Mesendoderm (in vitro differentiated cells): ENCODE measurements around the gene DIAPH2.

Experiments
- DNase-seq: peaks from one replicate; pipeline ENCODE4 v3.0.0; 2013
- H2AK5ac ChIP-seq: 2 replicates; pipeline ENCODE4 v1.6.1; 2013; ENCODE audit warnings: low read length, inconsistent platforms
- H2BK120ac ChIP-seq: 2 replicates; pipeline ENCODE4 v1.6.1; 2013; ENCODE audit warnings: low read depth, mild to moderate bottlenecking, low read length, moderate library complexity, mixed read lengths
- H2BK15ac ChIP-seq: replicated peaks from 2 replicates; pipeline ENCODE4 v1.6.1; 2013; ENCODE audit warnings: low read depth, mild to moderate bottlenecking, moderate library complexity
- H2BK5ac ChIP-seq: 2 replicates; pipeline ENCODE4 v1.6.1; 2013; ENCODE audit warnings: low read length, inconsistent platforms
- H3K18ac ChIP-seq: 2 replicates; pipeline ENCODE4 v1.6.1; 2013; ENCODE audit warnings: mild to moderate bottlenecking, low read length, mixed read lengths
- H3K23ac ChIP-seq: one replicate; pipeline ENCODE4 v1.6.1; 2013; ENCODE audit warnings: low read length
- H3K27ac ChIP-seq: 2 replicates; pipeline ENCODE4 v1.5.1; 2013; ENCODE audit warnings: low read depth, mild to moderate bottlenecking, inconsistent platforms, low read length, moderate library complexity
- H3K27me3 ChIP-seq: 2 replicates; pipeline ENCODE4 v1.6.1; 2013; ENCODE audit warnings: low read length, control low read depth, mild to moderate bottlenecking, inconsistent platforms; ENCODE audit not compliant: insufficient read depth, poor library complexity
- H3K36me3 ChIP-seq: 2 replicates; pipeline ENCODE4 v1.6.1; 2013; ENCODE audit warnings: low read length, inconsistent platforms; ENCODE audit not compliant: control insufficient read depth, insufficient read depth
- H3K4ac ChIP-seq: one replicate; pipeline ENCODE4 v1.6.1; 2013; ENCODE audit warnings: low read depth, mild to moderate bottlenecking, low read length, moderate library complexity
- H3K4me1 ChIP-seq: 2 replicates; pipeline ENCODE4 v1.6.1; 2013; ENCODE audit warnings: low read depth, low read length, inconsistent platforms; ENCODE audit not compliant: control insufficient read depth
- H3K4me2 ChIP-seq: 2 replicates; pipeline ENCODE4 v1.6.1; 2013; ENCODE audit warnings: low read length
- H3K4me3 ChIP-seq: 2 replicates; pipeline ENCODE4 v1.5.1; 2013; ENCODE audit warnings: mild to moderate bottlenecking, low read length
- H3K56ac ChIP-seq: one replicate; pipeline ENCODE4 v1.6.1; 2013; ENCODE audit warnings: low read length
- H3K79me1 ChIP-seq: 2 replicates; pipeline ENCODE4 v1.6.1; 2013; ENCODE audit warnings: low read length, inconsistent platforms
- H3K79me2 ChIP-seq: 2 replicates; pipeline ENCODE4 v1.6.1; 2013; ENCODE audit warnings: mild to moderate bottlenecking, low read length; ENCODE audit not compliant: control insufficient read depth, insufficient read depth
- H3K9ac ChIP-seq: 2 replicates; pipeline ENCODE4 v1.6.1; 2013; ENCODE audit warnings: low read length, inconsistent platforms
- H4K5ac ChIP-seq: one replicate; pipeline ENCODE4 v1.6.1; 2013; ENCODE audit warnings: low read length
- H4K8ac ChIP-seq: one replicate; pipeline ENCODE4 v1.6.1; 2013; ENCODE audit warnings: low read depth, mild to moderate bottlenecking, control low read depth, low read length, moderate library complexity
- WGBS: extraction: QIAGEN DNeasy Blood & Tissue Kit; methylation state at CpG from one replicate; pipeline ENCODE4 v1.1.7; 2013; ENCODE audit warnings: low lambda C conversion rate, missing lambda C conversion rate; ENCODE audit not compliant: insufficient coverage; ENCODE audit errors: extremely low coverage; 5-methylcytosine and 5-hydroxymethylcytosine counted together

The DIAPH2 gene

DNA sequence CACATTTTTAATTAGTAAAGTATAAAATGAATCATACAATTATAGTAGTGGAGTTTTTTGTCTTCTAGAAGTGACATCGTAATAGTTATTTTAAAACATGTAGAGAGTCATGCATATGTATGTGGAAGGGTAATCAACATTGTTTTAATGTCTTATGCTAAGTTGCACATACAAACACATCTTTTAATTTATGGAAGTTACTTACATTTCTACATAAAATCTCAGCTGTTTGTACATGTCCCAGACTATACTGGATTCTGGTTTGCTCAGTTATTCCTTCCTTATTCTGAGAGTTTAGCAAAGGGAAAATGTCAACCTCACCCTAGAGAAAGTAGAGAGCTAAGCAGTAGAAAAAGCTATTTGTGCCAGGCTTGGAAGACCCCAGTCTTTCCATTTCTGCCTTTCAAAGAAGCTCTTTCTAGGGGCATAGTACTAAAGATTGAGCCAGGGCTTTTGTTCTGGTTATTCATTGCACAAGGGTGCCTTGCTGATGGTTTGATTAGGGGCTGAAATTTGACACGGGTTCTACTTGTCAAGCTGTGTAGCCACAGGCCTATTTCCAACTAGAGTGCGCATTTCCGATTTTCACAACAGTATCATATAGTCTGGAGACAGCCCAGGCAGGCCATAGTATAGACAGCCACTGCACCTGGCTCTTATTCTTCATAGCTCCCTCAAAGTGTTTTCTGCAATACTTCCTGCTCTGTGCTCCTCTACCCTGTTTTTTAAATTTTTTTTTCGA, 305.4 kb downstream of the DIAPH2 start:
- H2BK120ac ChIP-seq = no peak overlapping the region
- no peak overlapping the region for H4K8ac ChIP-seq
- H3K27me3 ChIP-seq = no peaks in the 10 kb centered on the region
- no peak overlapping the region for H2BK15ac ChIP-seq
- no peaks in the 10 kb centered on the region for H3K79me1 ChIP-seq
- H3K36me3 ChIP-seq = no peaks in the 10 kb centered on the region
- no peak overlapping the region for H4K5ac ChIP-seq
- H3K56ac ChIP-seq = no peak overlapping the region
- H3K18ac ChIP-seq = no peak overlapping the region
- H3K79me2 ChIP-seq = no peaks in the 10 kb centered on the region
- WGBS = no CpG with 5 or more reads among the region's 5 CpGs
- no peak overlapping the region for H3K27ac ChIP-seq
- no peak overlapping the region for H3K9ac ChIP-seq
- no peak overlapping the region for H2BK5ac ChIP-seq
- no peak overlapping the region for H3K4ac ChIP-seq
- H3K4me1 ChIP-seq = no peaks in the 10 kb centered on the region
- no peak overlapping the region for H3K4me3 ChIP-seq
- H3K4me2 ChIP-seq = no peak overlapping the region
- DNase-seq = no peak
- no peak overlapping the region for H2AK5ac ChIP-seq
- H3K23ac ChIP-seq = no peak overlapping the region

DNA sequence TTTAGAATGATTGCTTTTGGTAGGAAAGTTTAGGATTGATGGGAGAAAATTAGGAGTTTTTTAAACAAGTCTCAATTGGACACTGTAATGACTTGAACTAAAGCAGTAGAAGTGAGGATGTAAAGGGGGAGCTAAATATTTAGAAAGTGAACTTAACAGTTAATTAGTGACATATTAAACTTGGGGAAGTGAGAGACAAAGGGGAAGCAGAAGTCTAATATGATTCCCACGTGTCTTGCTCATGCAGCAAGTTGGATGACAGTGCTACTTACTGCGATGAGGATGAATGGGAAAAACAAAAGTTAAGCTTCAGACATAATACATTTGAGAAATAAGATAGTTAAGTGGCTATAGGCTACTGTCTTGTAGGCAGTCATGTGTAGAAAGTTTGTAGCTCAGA, 309.5 kb downstream of the DIAPH2 start:
- Histone ChIP-seq H3K79me2 (no peaks in the 10 kb centered on the region), H3K9ac (no peak overlapping the region), H2BK15ac (no peak overlapping the region), H3K4me1 (no peaks in the 10 kb centered on the region), H3K27me3 (no peaks in the 10 kb centered on the region), H2AK5ac (no peak overlapping the region), H2BK5ac (no peak overlapping the region), H3K79me1 (no peaks in the 10 kb centered on the region), H3K4me3 (no peak overlapping the region), H3K18ac (no peak overlapping the region), H4K8ac (no peak overlapping the region), H3K4me2 (no peak overlapping the region), H3K36me3 (no peaks in the 10 kb centered on the region), H3K56ac (no peak overlapping the region), H3K4ac (no peak overlapping the region), H3K23ac (no peak overlapping the region), H3K27ac (no peak overlapping the region), H4K5ac (no peak overlapping the region), H2BK120ac (no peak overlapping the region)
- WGBS = no CpG with 5 or more reads among the region's 2 CpGs
- DNase-seq = no peak

GRCh38 chrX:96997196-96997595, 312.6 kb downstream of the DIAPH2 start:
- H3K79me1 ChIP-seq = no peaks in the 10 kb centered on the region
- H3K4me1 ChIP-seq = no peaks in the 10 kb centered on the region
- no peak overlapping the region for H3K9ac ChIP-seq
- no peak overlapping the region for H4K5ac ChIP-seq
- H3K56ac ChIP-seq = no peak overlapping the region
- no CpG with 5 or more reads among the region's 4 CpGs for WGBS
- DNase-seq = no peak
- no peak overlapping the region for H3K27ac ChIP-seq
- H2AK5ac ChIP-seq = no peak overlapping the region
- H3K23ac ChIP-seq = no peak overlapping the region
- no peak overlapping the region for H2BK15ac ChIP-seq
- no peaks in the 10 kb centered on the region for H3K27me3 ChIP-seq
- no peak overlapping the region for H3K4me2 ChIP-seq
- no peaks in the 10 kb centered on the region for H3K36me3 ChIP-seq
- H2BK5ac ChIP-seq = no peak overlapping the region
- no peaks in the 10 kb centered on the region for H3K79me2 ChIP-seq
- no peak overlapping the region for H3K18ac ChIP-seq
- H3K4ac ChIP-seq = no peak overlapping the region
- H2BK120ac ChIP-seq = no peak overlapping the region
- H3K4me3 ChIP-seq = no peak overlapping the region
- H4K8ac ChIP-seq = no peak overlapping the region

- Histone ChIP-seq H3K79me1 (no peaks in the 10 kb centered on the region), H3K23ac (no peak overlapping the region), H3K36me3 (no peaks in the 10 kb centered on the region), H2BK5ac (no peak overlapping the region), H3K4me1 (no peaks in the 10 kb centered on the region), H3K79me2 (no peaks in the 10 kb centered on the region), H3K4ac (no peak overlapping the region), H3K9ac (no peak overlapping the region), H2AK5ac (no peak overlapping the region), H4K8ac (no peak overlapping the region), H3K18ac (no peak overlapping the region), H3K4me2 (no peak overlapping the region), H2BK120ac (no peak overlapping the region), H4K5ac (no peak overlapping the region), H3K56ac (no peak overlapping the region), H3K27ac (no peak overlapping the region), H2BK15ac (no peak overlapping the region), H3K4me3 (no peak overlapping the region), H3K27me3 (no peaks in the 10 kb centered on the region)
- no peak for DNase-seq
These were observed 316.2 kb downstream of the DIAPH2 start for GRCh38 chrX:97000682-97001368.

DNA sequence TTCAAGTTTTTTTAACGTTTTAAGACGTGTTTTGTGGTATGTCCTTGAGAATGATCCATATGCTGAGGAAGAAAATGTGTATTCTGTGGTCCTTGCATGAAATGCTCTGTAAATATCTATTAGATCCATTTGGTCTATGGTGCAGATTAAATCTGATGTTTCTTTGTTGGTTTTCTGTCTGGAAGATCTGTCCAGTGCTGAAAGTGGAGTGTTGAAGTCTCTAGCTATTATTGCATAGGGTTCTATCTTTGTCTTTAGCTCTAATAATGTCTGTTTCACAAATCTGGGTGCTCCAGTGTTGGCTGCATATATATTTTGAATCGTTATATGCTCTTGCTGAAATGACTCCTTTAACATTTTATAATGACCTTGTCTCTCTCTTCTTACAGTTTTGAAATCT, 321.5 kb downstream of the DIAPH2 start:
- Histone ChIP-seq H2BK5ac (no peak overlapping the region), H3K27me3 (no peaks in the 10 kb centered on the region)
- WGBS = no CpG with 5 or more reads among the region's 3 CpGs

GRCh38 chrX:97009391-97009790, 324.7 kb downstream of the DIAPH2 start:
- H2BK120ac ChIP-seq = no peak overlapping the region
- H3K4me2 ChIP-seq = no peak overlapping the region
- H3K9ac ChIP-seq = no peak overlapping the region
- no peak for DNase-seq
- no peak overlapping the region for H3K27ac ChIP-seq
- H3K4me3 ChIP-seq = no peak overlapping the region
- H2BK15ac ChIP-seq = no peak overlapping the region
- no peak overlapping the region for H3K56ac ChIP-seq
- no peak overlapping the region for H2BK5ac ChIP-seq
- H3K18ac ChIP-seq = no peak overlapping the region
- H3K23ac ChIP-seq = no peak overlapping the region
- no peak overlapping the region for H3K4ac ChIP-seq
- no peak overlapping the region for H2AK5ac ChIP-seq
- H3K36me3 ChIP-seq = no peaks in the 10 kb centered on the region
- H4K8ac ChIP-seq = no peak overlapping the region
- H3K4me1 ChIP-seq = no peaks in the 10 kb centered on the region
- no peaks in the 10 kb centered on the region for H3K27me3 ChIP-seq
- no peaks in the 10 kb centered on the region for H3K79me1 ChIP-seq
- H3K79me2 ChIP-seq = no peaks in the 10 kb centered on the region
- no peak overlapping the region for H4K5ac ChIP-seq

More for the DNA sequence above, 321.5 kb downstream of the DIAPH2 start:
- no peak overlapping the region for H3K4me3 ChIP-seq
- H4K8ac ChIP-seq = no peak overlapping the region
- no peaks in the 10 kb centered on the region for H3K4me1 ChIP-seq
- no peak overlapping the region for H3K56ac ChIP-seq
- no peaks in the 10 kb centered on the region for H3K79me1 ChIP-seq
- no peaks in the 10 kb centered on the region for H3K79me2 ChIP-seq
- no peak overlapping the region for H3K4me2 ChIP-seq
- no peak overlapping the region for H3K4ac ChIP-seq
- H3K27ac ChIP-seq = no peak overlapping the region
- H3K36me3 ChIP-seq = no peaks in the 10 kb centered on the region
- no peak overlapping the region for H4K5ac ChIP-seq
- no peak overlapping the region for H2BK120ac ChIP-seq
- no peak overlapping the region for H3K9ac ChIP-seq
- H2BK15ac ChIP-seq = no peak overlapping the region
- no peak overlapping the region for H3K18ac ChIP-seq
- DNase-seq = no peak
- H2AK5ac ChIP-seq = no peak overlapping the region
- no peak overlapping the region for H3K23ac ChIP-seq
